Stimulated activated CD4-positive, alpha-beta T cell treated with anti-CD3 and anti-CD28 coated beads, Interleukin-2, amount 100 ng/mL, for 24 hours (primary cell): ENCODE measurements around the gene GNAT2.

Experiments
- DNase-seq, 2 donors: peaks; one replicate each; pipeline ENCODE4 v3.0.0-alpha.2; 2020

Gene GNAT2

GRCh38 chr1:109605381-109605780 is 14.0 kb downstream of the GNAT2 start:
- no peak for DNase-seq

GRCh38 chr1:109603229-109603628 is 16.2 kb downstream of the GNAT2 start:
- DNase-seq = no peak

- DNase-seq = no peak
These were observed 20.8 kb downstream of the GNAT2 start for GRCh38 chr1:109598655-109599054.

DNA sequence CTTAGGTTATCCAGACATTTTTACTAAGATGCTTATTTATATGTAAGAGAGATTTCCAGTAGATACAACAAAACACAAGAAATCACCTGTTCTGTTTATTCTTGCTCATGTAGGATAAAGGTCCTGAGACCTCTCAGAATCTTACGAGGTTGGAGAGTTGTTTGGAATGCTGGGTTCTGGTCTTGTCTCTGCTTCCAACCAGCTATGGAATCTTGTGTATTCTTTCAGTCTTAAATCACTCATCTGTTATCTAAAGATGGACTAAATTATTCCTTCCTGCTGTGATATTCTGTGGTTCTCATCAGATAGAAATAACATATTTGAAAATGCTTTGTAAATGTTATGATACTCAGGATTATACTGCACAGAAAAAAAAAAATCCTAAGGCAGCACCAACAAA is 21.3 kb downstream of the GNAT2 start:
- DNase-seq = no peak

DNA sequence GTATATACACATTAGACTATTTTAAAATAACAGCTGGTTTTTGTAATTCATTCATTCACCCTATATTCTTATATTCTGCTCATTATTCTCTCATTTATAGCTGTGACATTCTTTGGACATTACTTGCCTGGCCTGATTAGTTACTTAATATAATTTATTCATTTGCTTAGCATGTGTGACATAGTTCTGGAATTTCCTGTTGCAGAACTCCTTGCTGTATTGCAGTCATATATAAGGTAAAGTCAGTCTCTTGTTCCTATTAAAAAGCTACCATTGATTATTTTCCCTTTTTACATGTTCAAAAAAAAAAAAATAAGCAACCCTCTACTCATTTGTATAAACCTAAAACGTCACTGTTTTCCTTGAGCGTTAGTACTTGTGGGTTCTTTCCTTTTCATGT is 23.9 kb downstream of the GNAT2 start:
- DNase-seq = no peak

DNA sequence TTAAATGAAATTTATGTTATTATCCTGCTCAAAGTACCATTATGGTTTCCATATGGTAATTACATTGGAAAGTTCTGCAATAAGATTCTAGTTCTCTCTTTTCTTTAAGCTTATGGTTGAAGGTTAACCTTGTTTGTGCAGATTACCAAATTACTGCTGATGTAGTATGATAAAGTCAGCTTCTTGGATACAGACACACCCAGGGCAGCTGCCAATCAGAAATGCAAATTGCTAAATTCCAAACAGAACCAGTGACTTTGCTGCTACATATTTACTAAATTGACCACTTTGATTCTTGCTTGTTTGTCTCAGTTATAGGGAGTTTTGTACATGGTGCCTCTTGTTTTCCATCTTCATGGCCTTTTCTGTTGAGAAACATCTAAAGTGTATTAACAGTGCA is 26.5 kb downstream of the GNAT2 start:
- no peak for DNase-seq

DNA sequence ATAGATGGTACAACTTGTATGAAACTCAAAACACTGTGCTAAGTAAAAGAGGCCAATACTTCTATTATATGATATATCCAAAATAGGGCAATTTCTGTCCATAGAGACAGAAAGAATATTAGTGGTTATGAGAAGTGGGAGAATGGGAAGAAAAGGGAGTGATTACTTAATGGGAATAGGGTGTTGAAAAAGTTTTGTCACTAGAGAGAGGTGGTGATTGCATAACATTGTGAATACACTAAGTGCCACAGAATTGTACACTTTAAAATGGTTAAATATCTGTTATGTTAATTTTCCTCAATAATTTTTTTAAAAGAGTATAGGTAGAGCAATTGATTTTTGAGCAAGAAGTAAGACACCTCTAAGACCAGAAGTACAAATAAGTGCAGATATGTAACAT is 29.7 kb downstream of the GNAT2 start:
- no peak for DNase-seq

- no peak for DNase-seq
These were observed 30.2 kb downstream of the GNAT2 start for GRCh38 chr1:109589177-109589576.

DNA sequence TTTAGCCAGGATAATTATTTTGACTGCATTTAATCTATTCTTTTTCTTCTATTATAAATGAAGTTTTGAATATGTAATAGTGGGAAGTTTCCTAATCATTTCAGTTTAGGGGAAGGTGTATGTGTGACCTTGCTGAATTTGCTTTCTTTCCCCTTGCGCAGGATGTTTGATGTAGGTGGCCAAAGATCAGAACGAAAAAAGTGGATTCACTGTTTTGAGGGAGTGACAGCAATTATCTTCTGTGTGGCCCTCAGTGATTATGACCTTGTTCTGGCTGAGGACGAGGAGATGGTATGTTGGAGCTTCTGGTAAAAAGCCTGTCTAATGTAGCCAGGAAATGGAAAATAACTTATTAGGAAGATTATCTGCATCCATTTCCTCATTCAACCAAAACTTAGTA is 33.4 kb downstream of the GNAT2 start:
- DNase-seq = no peak

DNA sequence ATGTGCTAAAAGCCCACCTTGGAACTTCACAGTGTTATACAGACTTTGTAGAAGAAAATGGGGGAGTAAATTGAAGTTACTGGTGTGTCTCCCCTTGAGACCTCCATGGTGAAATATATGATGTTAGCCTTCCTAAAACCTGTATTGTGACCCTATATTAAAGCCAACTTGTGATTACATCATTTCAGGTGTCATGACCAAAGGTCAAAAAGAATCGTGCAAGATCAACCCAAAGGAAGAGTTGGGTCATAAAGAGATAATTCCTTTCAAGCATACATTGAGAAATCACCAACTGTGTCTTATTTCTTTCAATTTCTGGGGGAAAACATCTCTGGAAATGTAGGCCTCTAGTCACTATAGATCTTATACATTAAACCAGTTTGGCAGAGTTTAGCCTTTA is 34.6 kb downstream of the GNAT2 start:
- DNase-seq = no peak

DNA sequence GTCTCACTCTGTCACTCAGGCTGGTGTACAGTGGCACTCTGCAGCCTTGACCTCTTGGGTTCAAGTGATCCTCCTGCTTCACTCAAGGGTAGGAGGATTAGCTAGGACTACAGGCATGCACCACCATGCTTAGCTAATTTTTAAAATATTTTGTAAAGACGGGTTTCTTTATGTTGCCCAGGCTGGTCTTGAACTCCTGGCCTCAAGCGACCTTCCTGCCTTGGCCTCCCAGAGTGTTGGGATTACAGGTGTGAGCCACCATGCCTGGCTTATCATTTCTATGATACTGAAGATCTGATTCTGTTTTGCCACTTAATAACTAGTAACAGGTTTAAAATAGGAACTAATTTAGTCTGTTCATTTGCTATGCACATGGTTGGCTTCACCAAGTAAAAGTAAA is 37.4 kb downstream of the GNAT2 start:
- no peak for DNase-seq

DNA sequence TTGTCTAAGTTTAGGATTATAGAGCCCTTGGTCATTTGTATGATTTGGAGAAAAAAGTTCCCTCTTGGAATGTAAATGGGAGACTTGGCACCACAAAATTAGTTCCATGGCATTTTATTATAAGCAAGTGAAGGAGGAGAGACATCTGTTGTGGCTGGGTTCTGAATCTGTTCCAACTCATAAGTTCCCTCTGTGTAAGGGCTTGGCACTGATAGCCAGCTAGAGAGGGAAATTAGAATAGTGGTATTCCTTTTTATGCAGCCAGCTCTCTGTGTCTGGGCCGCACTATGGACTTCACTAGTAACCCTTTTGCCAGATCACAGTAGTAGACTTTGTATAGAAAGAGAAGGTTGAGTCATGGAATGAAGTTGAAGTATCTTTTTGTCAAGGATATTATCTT is 39.9 kb downstream of the GNAT2 start:
- no peak for DNase-seq

GRCh38 chr1:109578947-109579443 is 40.4 kb downstream of the GNAT2 start:
- no peak for DNase-seq

GRCh38 chr1:109573785-109574184 is 45.6 kb downstream of the GNAT2 start:
- DNase-seq = no peak

DNA sequence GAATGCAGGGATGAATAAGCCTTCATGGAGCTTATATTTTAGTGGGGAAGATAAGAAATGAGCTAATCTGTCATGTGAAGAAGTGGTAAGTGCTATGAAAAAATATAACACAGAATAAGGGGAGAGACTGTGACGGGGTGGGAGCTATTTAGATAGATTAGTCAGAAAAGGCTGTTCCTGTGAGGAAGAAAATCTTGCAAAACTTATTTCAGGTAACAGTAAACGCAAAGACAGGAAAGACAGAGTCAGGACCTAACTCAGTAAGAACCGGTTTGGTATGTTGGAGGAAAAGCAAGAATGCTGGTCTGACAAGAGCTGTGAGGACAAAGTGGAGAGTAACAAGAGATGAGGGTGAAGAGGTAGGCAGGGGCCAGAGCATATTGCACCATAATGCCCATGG is 49.0 kb downstream of the GNAT2 start:
- DNase-seq = no peak

GRCh38 chr1:109569323-109569722 is 50.1 kb downstream of the GNAT2 start:
- DNase-seq = no peak

DNA sequence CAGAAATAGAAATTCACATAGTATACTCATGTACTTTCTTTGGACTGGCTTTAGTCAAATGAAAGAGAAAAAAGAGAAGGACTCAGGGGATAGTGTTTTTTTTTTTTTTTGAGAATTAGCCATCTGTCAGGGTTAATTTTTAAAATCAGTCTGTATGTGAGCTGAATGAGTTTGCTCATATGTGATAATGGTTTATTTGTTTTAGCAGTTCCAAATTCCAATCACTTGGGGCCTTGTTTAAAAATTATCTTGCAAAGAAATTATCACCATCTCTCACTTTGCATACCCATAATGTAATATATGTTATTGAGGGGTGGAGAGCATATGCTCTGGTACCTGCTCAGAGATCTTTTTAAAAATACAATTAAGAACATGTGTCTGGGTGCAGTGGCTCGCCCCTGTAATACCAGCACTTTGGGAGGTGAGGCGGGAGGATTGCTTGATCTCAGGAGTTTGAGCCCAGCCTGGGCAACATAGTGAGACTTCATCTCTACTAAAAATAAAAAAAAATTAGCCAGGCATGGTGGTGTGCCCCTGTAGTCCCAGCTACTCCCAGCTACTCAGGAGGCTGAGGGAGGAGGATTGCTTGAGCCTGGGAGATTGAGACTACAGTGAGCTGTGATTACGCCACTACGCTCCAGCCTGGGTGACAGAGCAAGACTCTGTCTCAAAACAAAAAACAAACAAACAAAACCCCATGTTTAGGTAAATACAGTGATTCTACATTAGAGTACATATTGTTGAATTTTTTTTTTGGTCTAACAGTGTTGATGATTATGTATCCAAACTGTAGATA is 51.3 kb downstream of the GNAT2 start:
- no peak for DNase-seq

DNA sequence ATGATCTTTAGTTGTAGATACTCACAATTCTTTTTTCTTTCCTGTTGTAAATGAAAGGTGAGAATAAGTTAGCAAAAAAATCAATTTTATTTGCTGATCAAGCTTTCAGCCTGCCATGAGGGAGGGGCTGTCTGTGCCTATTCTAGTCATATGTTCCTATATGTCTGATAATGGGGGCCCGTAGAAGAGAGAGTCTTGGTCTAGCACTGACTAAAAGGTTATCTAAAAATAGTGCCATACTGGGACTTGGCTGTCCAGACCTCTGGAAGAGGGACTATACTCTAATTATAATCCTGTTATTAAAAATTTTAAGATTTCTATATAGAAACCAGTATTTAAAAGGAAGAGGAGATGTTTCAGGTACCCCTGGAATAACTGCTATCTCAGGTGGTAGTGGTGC is 52.4 kb downstream of the GNAT2 start:
- no peak for DNase-seq

- no peak for DNase-seq
These were observed 54.2 kb downstream of the GNAT2 start for GRCh38 chr1:109565241-109565640.

- DNase-seq = no peak
These were observed 55.1 kb downstream of the GNAT2 start for GRCh38 chr1:109564194-109564878.

- no peak for DNase-seq
These were observed 59.4 kb downstream of the GNAT2 start for GRCh38 chr1:109559995-109560394.

DNA sequence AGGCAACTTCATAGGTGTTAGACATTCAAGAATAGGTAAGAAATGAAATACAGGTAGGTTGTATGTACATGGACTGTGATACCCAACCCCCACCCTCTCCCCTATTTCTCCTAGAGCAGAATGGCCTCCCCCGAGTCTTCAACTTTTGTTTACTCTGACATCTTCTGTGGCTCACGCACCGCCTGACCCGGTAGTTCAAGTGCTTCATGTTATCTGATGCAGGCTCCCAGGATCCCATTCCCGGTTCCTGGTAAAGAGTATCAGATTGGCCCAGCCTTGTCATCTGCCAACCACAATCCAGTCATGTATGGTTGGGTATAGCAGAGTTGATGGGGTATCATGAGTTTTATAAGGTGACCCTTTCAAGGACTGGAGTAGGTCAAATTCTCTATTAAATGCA is 61.9 kb downstream of the GNAT2 start:
- DNase-seq = no peak

DNA sequence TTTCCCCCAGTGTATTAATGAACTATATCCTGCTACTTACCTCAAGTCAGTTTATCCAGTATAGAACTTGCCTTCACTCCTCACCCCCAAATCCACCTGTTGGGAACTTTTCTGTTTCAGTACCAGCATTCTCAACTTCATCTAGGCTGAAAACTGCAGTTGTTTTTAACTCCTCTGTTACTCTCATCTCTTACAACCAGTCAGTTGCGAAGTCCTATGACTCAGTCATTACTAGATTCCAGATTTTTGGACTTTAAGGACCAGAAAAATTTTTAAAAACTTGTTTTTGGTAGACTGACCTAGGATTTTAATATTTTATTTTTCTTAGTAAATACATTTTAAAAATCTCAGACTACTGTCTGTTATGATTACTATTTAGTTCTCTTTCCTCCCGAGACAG is 62.9 kb downstream of the GNAT2 start:
- DNase-seq = no peak
